Mononuclear cell (primary cell): ENCODE measurements around the gene P2RY8. TPM values are rescaled to one million over a fixed set of nuclear protein-coding genes. Genes with fewer than 3 reads are reported as not detected.
"Not testable (repeated sequence)": the region's sequence is repeated elsewhere in the genome, so short reads cannot be mapped to it uniquely, and the experiment has no call there.

ENCODE experiments used
- H3K27me3 ChIP-seq: 2 replicates; pipeline ENCODE4 v1.6.0; 2011; ENCODE audit warnings: low read length, control low read depth; ENCODE audit not compliant: insufficient read depth
- H3K4me1 ChIP-seq: 2 replicates; pipeline ENCODE4 v1.5.1; 2011; ENCODE audit warnings: mild to moderate bottlenecking, low read length, control low read depth; ENCODE audit not compliant: insufficient read depth
- H3K4me3 ChIP-seq: 2 replicates; pipeline ENCODE4 v1.5.1; 2011; ENCODE audit warnings: mild to moderate bottlenecking, low read length, moderate library complexity
- H3K9me3 ChIP-seq: 2 replicates; pipeline ENCODE4 v1.5.1; 2011; ENCODE audit warnings: low read depth, mild to moderate bottlenecking, control low read depth, low read length
- total RNA-seq: library from RNA; depleted of rRNA; stranded (reverse); fragments of >200 nt; gene quantifications from one replicate; pipeline ENCODE4 v1.2.3, GENCODE V29; 2012

Gene P2RY8
- total RNA-seq, 1 donor = 75.1 TPM

GRCh38 chrX:1488745-1489144, 48.2 kb downstream of the P2RY8 start:
- H3K4me3 ChIP-seq = no peak overlapping the region
- H3K9me3 ChIP-seq = no peaks in the 10 kb centered on the region
- no peaks in the 10 kb centered on the region for H3K27me3 ChIP-seq
- peaks cover 27% of the 10 kb centered on the region for H3K4me1 ChIP-seq

- Histone ChIP-seq H3K9me3 (no peaks in the 10 kb centered on the region), H3K4me3 (no peak overlapping the region), H3K27me3 (no peaks in the 10 kb centered on the region), H3K4me1 (peaks cover 28% of the 10 kb centered on the region)
These were observed 48.8 kb downstream of the P2RY8 start for GRCh38 chrX:1488141-1488540.

GRCh38 chrX:1487401-1487800, 49.6 kb downstream of the P2RY8 start:
- no peaks in the 10 kb centered on the region for H3K27me3 ChIP-seq
- H3K4me3 ChIP-seq = no peak overlapping the region
- H3K9me3 ChIP-seq = no peaks in the 10 kb centered on the region
- peaks cover 32% of the 10 kb centered on the region for H3K4me1 ChIP-seq

- Histone ChIP-seq H3K4me1 (peaks cover 37% of the 10 kb centered on the region), H3K4me3 (no peak overlapping the region), H3K27me3 (no peaks in the 10 kb centered on the region), H3K9me3 (no peaks in the 10 kb centered on the region)
These were observed 50.1 kb downstream of the P2RY8 start for GRCh38 chrX:1486749-1487361.

- Histone ChIP-seq H3K27me3 (no peaks in the 10 kb centered on the region), H3K4me1 (peaks cover 44% of the 10 kb centered on the region)
These were observed 50.8 kb downstream of the P2RY8 start for GRCh38 chrX:1486177-1486576.

GRCh38 chrX:1485033-1485432, 52.0 kb downstream of the P2RY8 start:
- Histone ChIP-seq H3K9me3 (no peaks in the 10 kb centered on the region), H3K4me1 (peaks cover 56% of the 10 kb centered on the region), H3K27me3 (no peaks in the 10 kb centered on the region), H3K4me3 (no peak overlapping the region)

More at GRCh38 chrX:1486177-1486576, 50.8 kb downstream of the P2RY8 start:
- no peak overlapping the region for H3K4me3 ChIP-seq
- H3K9me3 ChIP-seq = no peaks in the 10 kb centered on the region

- no peak overlapping the region for H3K4me3 ChIP-seq
- no peaks in the 10 kb centered on the region for H3K9me3 ChIP-seq
- H3K4me1 ChIP-seq = peaks cover 59% of the 10 kb centered on the region
- no peaks in the 10 kb centered on the region for H3K27me3 ChIP-seq
These were observed 52.4 kb downstream of the P2RY8 start for GRCh38 chrX:1484638-1485019.

- Histone ChIP-seq H3K27me3 (no peaks in the 10 kb centered on the region), H3K4me1 (peaks cover 61% of the 10 kb centered on the region), H3K9me3 (no peaks in the 10 kb centered on the region), H3K4me3 (no peak overlapping the region)
These were observed 52.9 kb downstream of the P2RY8 start for GRCh38 chrX:1483843-1484637.

GRCh38 chrX:1482530-1482928, 54.5 kb downstream of the P2RY8 start:
- not testable (repeated sequence) for H3K27me3 ChIP-seq, H3K4me3 ChIP-seq, H3K9me3 ChIP-seq
- peaks cover 76% of the 10 kb centered on the region for H3K4me1 ChIP-seq

- no peaks in the 10 kb centered on the region for H3K27me3 ChIP-seq
- H3K9me3 ChIP-seq = no peaks in the 10 kb centered on the region
- peak overlapping the region; percentile 27 for H3K4me3 ChIP-seq
- peaks cover 76% of the 10 kb centered on the region for H3K4me1 ChIP-seq
These were observed 55.1 kb downstream of the P2RY8 start for GRCh38 chrX:1481636-1482529.

- Histone ChIP-seq H3K4me3 (no peak overlapping the region), H3K9me3 (no peaks in the 10 kb centered on the region), H3K4me1 (peaks cover 81% of the 10 kb centered on the region), H3K27me3 (no peaks in the 10 kb centered on the region)
These were observed 56.8 kb downstream of the P2RY8 start for GRCh38 chrX:1480082-1480785.

GRCh38 chrX:1477801-1478458, 59.1 kb downstream of the P2RY8 start:
- Histone ChIP-seq H3K4me3 (no peak overlapping the region), H3K4me1 (peaks cover 58% of the 10 kb centered on the region), H3K27me3 (no peaks in the 10 kb centered on the region), H3K9me3 (no peaks in the 10 kb centered on the region)

GRCh38 chrX:1477229-1477628, 59.8 kb downstream of the P2RY8 start:
- peaks cover 55% of the 10 kb centered on the region for H3K4me1 ChIP-seq

GRCh38 chrX:1476682-1477081, 60.3 kb downstream of the P2RY8 start:
- Histone ChIP-seq H3K9me3 (no peaks in the 10 kb centered on the region), H3K4me1 (peaks cover 55% of the 10 kb centered on the region), H3K4me3 (no peak overlapping the region), H3K27me3 (no peaks in the 10 kb centered on the region)

More at GRCh38 chrX:1477229-1477628, 59.8 kb downstream of the P2RY8 start:
- Histone ChIP-seq H3K27me3 (no peaks in the 10 kb centered on the region), H3K9me3 (no peaks in the 10 kb centered on the region), H3K4me3 (no peak overlapping the region)
